ENCODE results near the gene ZNF580.

DNA sequence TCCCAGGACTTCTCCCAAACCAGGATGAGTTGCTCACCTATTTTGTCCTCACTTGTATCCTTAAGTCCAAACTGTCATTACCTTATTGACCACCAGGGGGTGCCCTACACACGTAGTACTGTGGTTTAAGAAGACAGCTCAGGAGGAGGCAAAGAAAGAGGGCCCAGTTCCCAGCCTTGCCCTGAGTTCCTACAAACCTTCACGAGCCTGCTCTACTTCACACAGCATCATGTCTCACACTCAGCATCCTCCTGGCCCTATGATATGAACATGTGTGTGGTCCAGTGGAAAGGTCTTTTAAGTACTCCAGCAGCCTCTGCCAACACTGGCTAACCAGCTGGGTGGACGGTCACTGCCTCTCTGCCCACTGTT is 8.4 kb upstream of the ZNF580 start:
- TF ChIP-seq, protein P1, sequence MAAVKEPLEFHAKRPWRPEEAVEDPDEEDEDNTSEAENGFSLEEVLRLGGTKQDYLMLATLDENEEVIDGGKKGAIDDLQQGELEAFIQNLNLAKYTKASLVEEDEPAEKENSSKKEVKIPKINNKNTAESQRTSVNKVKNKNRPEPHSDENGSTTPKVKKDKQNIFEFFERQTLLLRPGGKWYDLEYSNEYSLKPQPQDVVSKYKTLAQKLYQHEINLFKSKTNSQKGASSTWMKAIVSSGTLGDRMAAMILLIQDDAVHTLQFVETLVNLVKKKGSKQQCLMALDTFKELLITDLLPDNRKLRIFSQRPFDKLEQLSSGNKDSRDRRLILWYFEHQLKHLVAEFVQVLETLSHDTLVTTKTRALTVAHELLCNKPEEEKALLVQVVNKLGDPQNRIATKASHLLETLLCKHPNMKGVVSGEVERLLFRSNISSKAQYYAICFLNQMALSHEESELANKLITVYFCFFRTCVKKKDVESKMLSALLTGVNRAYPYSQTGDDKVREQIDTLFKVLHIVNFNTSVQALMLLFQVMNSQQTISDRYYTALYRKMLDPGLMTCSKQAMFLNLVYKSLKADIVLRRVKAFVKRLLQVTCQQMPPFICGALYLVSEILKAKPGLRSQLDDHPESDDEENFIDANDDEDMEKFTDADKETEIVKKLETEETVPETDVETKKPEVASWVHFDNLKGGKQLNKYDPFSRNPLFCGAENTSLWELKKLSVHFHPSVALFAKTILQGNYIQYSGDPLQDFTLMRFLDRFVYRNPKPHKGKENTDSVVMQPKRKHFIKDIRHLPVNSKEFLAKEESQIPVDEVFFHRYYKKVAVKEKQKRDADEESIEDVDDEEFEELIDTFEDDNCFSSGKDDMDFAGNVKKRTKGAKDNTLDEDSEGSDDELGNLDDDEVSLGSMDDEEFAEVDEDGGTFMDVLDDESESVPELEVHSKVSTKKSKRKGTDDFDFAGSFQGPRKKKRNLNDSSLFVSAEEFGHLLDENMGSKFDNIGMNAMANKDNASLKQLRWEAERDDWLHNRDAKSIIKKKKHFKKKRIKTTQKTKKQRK (IDR thresholded peaks at IDR 0.05; ENCODE audit: borderline replicate concordance, low read depth, low read length), result no peak
- no peak for TF ChIP-seq POLR2A (conservative IDR thresholded peaks at IDR 0.05)
- TF ChIP-seq, protein P2, sequence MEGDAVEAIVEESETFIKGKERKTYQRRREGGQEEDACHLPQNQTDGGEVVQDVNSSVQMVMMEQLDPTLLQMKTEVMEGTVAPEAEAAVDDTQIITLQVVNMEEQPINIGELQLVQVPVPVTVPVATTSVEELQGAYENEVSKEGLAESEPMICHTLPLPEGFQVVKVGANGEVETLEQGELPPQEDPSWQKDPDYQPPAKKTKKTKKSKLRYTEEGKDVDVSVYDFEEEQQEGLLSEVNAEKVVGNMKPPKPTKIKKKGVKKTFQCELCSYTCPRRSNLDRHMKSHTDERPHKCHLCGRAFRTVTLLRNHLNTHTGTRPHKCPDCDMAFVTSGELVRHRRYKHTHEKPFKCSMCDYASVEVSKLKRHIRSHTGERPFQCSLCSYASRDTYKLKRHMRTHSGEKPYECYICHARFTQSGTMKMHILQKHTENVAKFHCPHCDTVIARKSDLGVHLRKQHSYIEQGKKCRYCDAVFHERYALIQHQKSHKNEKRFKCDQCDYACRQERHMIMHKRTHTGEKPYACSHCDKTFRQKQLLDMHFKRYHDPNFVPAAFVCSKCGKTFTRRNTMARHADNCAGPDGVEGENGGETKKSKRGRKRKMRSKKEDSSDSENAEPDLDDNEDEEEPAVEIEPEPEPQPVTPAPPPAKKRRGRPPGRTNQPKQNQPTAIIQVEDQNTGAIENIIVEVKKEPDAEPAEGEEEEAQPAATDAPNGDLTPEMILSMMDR (IDR thresholded peaks at IDR 0.05 in 2 of 3, conservative IDR thresholded peaks at IDR 0.05 in 1 of 3; ENCODE audit: insufficient read depth in 2 of 3, low read depth in 1 of 3, low read length in 3 of 3), result peak; percentile 86 to 94 (median 90)
- TF ChIP-seq POLR2AphosphoS5 (IDR thresholded peaks at IDR 0.05; ENCODE audit: control insufficient read depth, insufficient read depth, low read depth, low read length), result no peak
- TF ChIP-seq ZNF165 (CRISPR knock-in tag; IDR thresholded peaks at IDR 0.05; ENCODE audit: borderline replicate concordance), result no peak
- TF ChIP-seq, protein P3, sequence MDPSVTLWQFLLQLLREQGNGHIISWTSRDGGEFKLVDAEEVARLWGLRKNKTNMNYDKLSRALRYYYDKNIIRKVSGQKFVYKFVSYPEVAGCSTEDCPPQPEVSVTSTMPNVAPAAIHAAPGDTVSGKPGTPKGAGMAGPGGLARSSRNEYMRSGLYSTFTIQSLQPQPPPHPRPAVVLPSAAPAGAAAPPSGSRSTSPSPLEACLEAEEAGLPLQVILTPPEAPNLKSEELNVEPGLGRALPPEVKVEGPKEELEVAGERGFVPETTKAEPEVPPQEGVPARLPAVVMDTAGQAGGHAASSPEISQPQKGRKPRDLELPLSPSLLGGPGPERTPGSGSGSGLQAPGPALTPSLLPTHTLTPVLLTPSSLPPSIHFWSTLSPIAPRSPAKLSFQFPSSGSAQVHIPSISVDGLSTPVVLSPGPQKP (CRISPR knock-in tag; IDR thresholded peaks at IDR 0.05), result no peak
- TF ChIP-seq, protein P4, sequence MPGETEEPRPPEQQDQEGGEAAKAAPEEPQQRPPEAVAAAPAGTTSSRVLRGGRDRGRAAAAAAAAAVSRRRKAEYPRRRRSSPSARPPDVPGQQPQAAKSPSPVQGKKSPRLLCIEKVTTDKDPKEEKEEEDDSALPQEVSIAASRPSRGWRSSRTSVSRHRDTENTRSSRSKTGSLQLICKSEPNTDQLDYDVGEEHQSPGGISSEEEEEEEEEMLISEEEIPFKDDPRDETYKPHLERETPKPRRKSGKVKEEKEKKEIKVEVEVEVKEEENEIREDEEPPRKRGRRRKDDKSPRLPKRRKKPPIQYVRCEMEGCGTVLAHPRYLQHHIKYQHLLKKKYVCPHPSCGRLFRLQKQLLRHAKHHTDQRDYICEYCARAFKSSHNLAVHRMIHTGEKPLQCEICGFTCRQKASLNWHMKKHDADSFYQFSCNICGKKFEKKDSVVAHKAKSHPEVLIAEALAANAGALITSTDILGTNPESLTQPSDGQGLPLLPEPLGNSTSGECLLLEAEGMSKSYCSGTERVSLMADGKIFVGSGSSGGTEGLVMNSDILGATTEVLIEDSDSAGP (CRISPR knock-in tag; IDR thresholded peaks at IDR 0.05), result no peak
- TF ChIP-seq ZNF830 (CRISPR knock-in tag; IDR thresholded peaks at IDR 0.05), result no peak
- TF ChIP-seq KAT7 (CRISPR knock-in tag; IDR thresholded peaks at IDR 0.05; ENCODE audit: borderline replicate concordance), result no peak
- no peak for TF ChIP-seq ZNF316 (IDR thresholded peaks at IDR 0.05)
- no peak for TF ChIP-seq PML (IDR thresholded peaks at IDR 0.05; ENCODE audit: low read length)
- TF ChIP-seq, protein P5, sequence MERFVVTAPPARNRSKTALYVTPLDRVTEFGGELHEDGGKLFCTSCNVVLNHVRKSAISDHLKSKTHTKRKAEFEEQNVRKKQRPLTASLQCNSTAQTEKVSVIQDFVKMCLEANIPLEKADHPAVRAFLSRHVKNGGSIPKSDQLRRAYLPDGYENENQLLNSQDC (CRISPR knock-in tag; IDR thresholded peaks at IDR 0.05), result no peak
